SK-N-SH treated with all-trans-retinoic acid at 6 μM for 48 hours (cell line): Measurements from ENCODE around the gene FOXP4.

Source experiments
- ATAC-seq: fragments of 200-7000 bp; cut with Tn5 transposase; 3 replicates; pipeline ENCODE4 v1.9.1; 2020; ENCODE audit warnings: mild to moderate bottlenecking, moderate library complexity
- ARNTL ChIP-seq: fragments of 450-650 bp; formaldehyde crosslinking; IDR thresholded peaks from 2 replicates; pipeline ENCODE4 v1.5.0; 2020; ENCODE audit warnings: low read depth, mild to moderate bottlenecking, moderate library complexity, borderline replicate concordance
- CREB5 ChIP-seq: fragments of 250-450 bp; sonication (Bioruptor Pico); IDR thresholded peaks from 2 replicates; pipeline ENCODE4 v1.5.1; 2020; ENCODE audit warnings: low read depth, mild to moderate bottlenecking, moderate library complexity
- CSDC2 ChIP-seq: fragments of 250-450 bp; sonication (Bioruptor Pico); IDR thresholded peaks from 2 replicates; pipeline ENCODE4 v1.5.0; 2020; ENCODE audit warnings: mild to moderate bottlenecking, moderate library complexity
- CSRNP3 ChIP-seq: fragments of 250-450 bp; sonication (Bioruptor Pico); IDR thresholded peaks from 2 replicates; pipeline ENCODE4 v1.5.1; 2021; ENCODE audit warnings: mild to moderate bottlenecking, moderate library complexity
- ESRRG ChIP-seq: fragments of 250-450 bp; sonication (Bioruptor Pico); IDR thresholded peaks from 2 replicates; pipeline ENCODE4 v1.6.1; 2021; ENCODE audit warnings: mild to moderate bottlenecking
- GLIS3 ChIP-seq: fragments of 250-450 bp; sonication (Bioruptor Pico); IDR thresholded peaks from 2 replicates; pipeline ENCODE4 v1.5.0; 2020; ENCODE audit warnings: mild to moderate bottlenecking, moderate library complexity
- ISL1 ChIP-seq: fragments of 250-450 bp; sonication (Bioruptor Pico); IDR thresholded peaks from 2 replicates; pipeline ENCODE4 v2.1.2; 2022; ENCODE audit warnings: mild to moderate bottlenecking, moderate library complexity
- OSR1 ChIP-seq: fragments of 250-450 bp; sonication (Bioruptor Pico); IDR thresholded peaks from 2 replicates; pipeline ENCODE4 v1.8.0; 2022; ENCODE audit warnings: moderate library complexity, mild to moderate bottlenecking, inconsistent platforms
- PPARA ChIP-seq: fragments of 250-450 bp; sonication (Bioruptor Pico); IDR thresholded peaks from 2 replicates; pipeline ENCODE4 v1.5.0; 2020; ENCODE audit warnings: mild to moderate bottlenecking, borderline replicate concordance
- TOX ChIP-seq: fragments of 250-450 bp; sonication (Bioruptor Pico); IDR thresholded peaks from 2 replicates; pipeline ENCODE4 v1.8.0; 2021; ENCODE audit warnings: mild to moderate bottlenecking, moderate library complexity, borderline replicate concordance
- ZC3H10 ChIP-seq: fragments of 250-450 bp; sonication (Bioruptor Pico); IDR thresholded peaks from 2 replicates; pipeline ENCODE4 v1.5.1; 2021; ENCODE audit warnings: mild to moderate bottlenecking, moderate library complexity
- ZFP3 ChIP-seq: fragments of 250-450 bp; sonication (Bioruptor Pico); IDR thresholded peaks from 2 replicates; pipeline ENCODE4 v1.5.0; 2020; ENCODE audit warnings: mild to moderate bottlenecking, moderate library complexity
- ZFP30 ChIP-seq: fragments of 450-650 bp; formaldehyde crosslinking; IDR thresholded peaks from 2 replicates; pipeline ENCODE4 v1.5.0; 2022; ENCODE audit warnings: mild to moderate bottlenecking, moderate library complexity
- ZNF565 ChIP-seq: fragments of 450-650 bp; formaldehyde crosslinking; conservative IDR thresholded peaks from 2 replicates; pipeline ENCODE4 v1.5.0; 2020; ENCODE audit warnings: low read depth, mild to moderate bottlenecking, moderate library complexity
- ZNF70 ChIP-seq: fragments of 450-650 bp; formaldehyde crosslinking; IDR thresholded peaks from 2 replicates; pipeline ENCODE4 v1.5.0; 2020; ENCODE audit warnings: mild to moderate bottlenecking, moderate library complexity
- TF ChIP-seq, protein P1 (sequence below): fragments of 250-450 bp; sonication (Bioruptor Pico); IDR thresholded peaks from 2 replicates; pipeline ENCODE4 v1.8.0; 2020; ENCODE audit warnings: mild to moderate bottlenecking, moderate library complexity, borderline replicate concordance
- TF ChIP-seq, protein P2 (sequence below): fragments of 250-450 bp; sonication (Bioruptor Pico); IDR thresholded peaks from 2 replicates; pipeline ENCODE4 v1.5.0; 2020; ENCODE audit warnings: mild to moderate bottlenecking, moderate library complexity

FOXP4 gene

GRCh38 chr6:41545703-41546474 is at the start of gene FOXP4:
TSS of gene FOXP4 (plus strand) at chr6:41546381. CDS start at chr6:41565761, 19,380 bp downstream.
- TF ChIP-seq, protein P1, sequence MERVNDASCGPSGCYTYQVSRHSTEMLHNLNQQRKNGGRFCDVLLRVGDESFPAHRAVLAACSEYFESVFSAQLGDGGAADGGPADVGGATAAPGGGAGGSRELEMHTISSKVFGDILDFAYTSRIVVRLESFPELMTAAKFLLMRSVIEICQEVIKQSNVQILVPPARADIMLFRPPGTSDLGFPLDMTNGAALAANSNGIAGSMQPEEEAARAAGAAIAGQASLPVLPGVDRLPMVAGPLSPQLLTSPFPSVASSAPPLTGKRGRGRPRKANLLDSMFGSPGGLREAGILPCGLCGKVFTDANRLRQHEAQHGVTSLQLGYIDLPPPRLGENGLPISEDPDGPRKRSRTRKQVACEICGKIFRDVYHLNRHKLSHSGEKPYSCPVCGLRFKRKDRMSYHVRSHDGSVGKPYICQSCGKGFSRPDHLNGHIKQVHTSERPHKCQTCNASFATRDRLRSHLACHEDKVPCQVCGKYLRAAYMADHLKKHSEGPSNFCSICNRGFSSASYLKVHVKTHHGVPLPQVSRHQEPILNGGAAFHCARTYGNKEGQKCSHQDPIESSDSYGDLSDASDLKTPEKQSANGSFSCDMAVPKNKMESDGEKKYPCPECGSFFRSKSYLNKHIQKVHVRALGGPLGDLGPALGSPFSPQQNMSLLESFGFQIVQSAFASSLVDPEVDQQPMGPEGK: no peak
- no peak for TF ChIP-seq CSRNP3 (CRISPR knock-in tag)
- no peak for TF ChIP-seq CREB5 (CRISPR knock-in tag)
- ATAC-seq: peak; percentile 94

DNA sequence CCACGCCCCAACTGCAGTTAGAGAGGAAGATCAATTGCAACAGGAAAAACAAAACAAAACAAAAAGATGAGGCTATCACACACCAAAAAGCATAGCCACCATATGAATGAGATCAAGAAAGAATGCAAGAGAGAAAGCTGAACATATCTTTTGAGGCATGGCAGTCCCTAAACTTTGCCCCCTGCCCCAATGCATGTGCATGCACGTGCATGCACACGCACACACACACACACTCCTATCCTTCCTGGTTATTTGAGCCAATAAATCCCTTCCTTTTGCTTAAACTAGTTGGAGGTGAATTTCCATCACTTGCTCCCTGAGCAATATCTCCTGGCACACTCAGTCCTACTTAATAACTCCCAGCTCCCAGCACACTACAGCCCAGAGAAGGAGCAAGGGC is 48.6 kb upstream of the FOXP4 start:
- ATAC-seq: no peak; the same call in 2 of the 3 replicates
- no peak for TF ChIP-seq ZFP30 (CRISPR knock-in tag)
- no peak for TF ChIP-seq ZC3H10
- TF ChIP-seq OSR1 (CRISPR knock-in tag): no peak

GRCh38 chr6:41497994-41498393 is 48.2 kb upstream of the FOXP4 start:
- ATAC-seq: peak; percentile 33
- TF ChIP-seq, protein P1: no peak
- TF ChIP-seq ESRRG (CRISPR knock-in tag) (no peak), PPARA (CRISPR knock-in tag) (no peak), ZNF565 (CRISPR knock-in tag) (no peak), CSDC2 (CRISPR knock-in tag) (no peak), ZNF70 (no peak), ZFP3 (CRISPR knock-in tag) (no peak), GLIS3 (CRISPR knock-in tag) (no peak)
- TF ChIP-seq, all 23 proteins: peak for 0

- TF ChIP-seq ESRRG (CRISPR knock-in tag) (no peak), ISL1 (no peak), CREB5 (CRISPR knock-in tag) (no peak), ARNTL (CRISPR knock-in tag) (no peak), TOX (CRISPR knock-in tag) (no peak)
- TF ChIP-seq, protein P2, sequence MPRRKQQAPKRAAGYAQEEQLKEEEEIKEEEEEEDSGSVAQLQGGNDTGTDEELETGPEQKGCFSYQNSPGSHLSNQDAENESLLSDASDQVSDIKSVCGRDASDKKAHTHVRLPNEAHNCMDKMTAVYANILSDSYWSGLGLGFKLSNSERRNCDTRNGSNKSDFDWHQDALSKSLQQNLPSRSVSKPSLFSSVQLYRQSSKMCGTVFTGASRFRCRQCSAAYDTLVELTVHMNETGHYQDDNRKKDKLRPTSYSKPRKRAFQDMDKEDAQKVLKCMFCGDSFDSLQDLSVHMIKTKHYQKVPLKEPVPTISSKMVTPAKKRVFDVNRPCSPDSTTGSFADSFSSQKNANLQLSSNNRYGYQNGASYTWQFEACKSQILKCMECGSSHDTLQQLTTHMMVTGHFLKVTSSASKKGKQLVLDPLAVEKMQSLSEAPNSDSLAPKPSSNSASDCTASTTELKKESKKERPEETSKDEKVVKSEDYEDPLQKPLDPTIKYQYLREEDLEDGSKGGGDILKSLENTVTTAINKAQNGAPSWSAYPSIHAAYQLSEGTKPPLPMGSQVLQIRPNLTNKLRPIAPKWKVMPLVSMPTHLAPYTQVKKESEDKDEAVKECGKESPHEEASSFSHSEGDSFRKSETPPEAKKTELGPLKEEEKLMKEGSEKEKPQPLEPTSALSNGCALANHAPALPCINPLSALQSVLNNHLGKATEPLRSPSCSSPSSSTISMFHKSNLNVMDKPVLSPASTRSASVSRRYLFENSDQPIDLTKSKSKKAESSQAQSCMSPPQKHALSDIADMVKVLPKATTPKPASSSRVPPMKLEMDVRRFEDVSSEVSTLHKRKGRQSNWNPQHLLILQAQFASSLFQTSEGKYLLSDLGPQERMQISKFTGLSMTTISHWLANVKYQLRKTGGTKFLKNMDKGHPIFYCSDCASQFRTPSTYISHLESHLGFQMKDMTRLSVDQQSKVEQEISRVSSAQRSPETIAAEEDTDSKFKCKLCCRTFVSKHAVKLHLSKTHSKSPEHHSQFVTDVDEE (CRISPR knock-in tag): no peak
- TF ChIP-seq, all 23 proteins: peak for 0
- ATAC-seq: no peak
Observed at GRCh38 chr6:41498968-41499599, 47.1 kb upstream of the FOXP4 start.
